Ovary (tissue), 9 donors: ENCODE data around the gene PITPNM3. TPM values are rescaled to one million over a fixed set of nuclear protein-coding genes. Genes with fewer than 3 reads are reported as not detected.

ENCODE experiments used
- DNase-seq, 5 donors: peaks; one replicate each; pipeline ENCODE4 v3.0.0-alpha.2; 2019 to 2020
- H3K27ac ChIP-seq, 2 donors: fragments of 200-600 bp; one replicate each; pipeline versions ENCODE4 v1.5.1 to v1.8.0; 2019 to 2022
- H3K27me3 ChIP-seq: fragments of 200-600 bp; one replicate; pipeline ENCODE4 v1.8.0; 2022
- H3K36me3 ChIP-seq: fragments of 200-600 bp; sonication (generic); one replicate; pipeline ENCODE4 v1.5.1; 2019
- H3K4me1 ChIP-seq: one replicate; pipeline ENCODE4 v1.8.1; 2013; ENCODE audit warnings: mild to moderate bottlenecking, moderate library complexity; ENCODE audit not compliant: insufficient read depth
- H3K4me3 ChIP-seq: fragments of 200-600 bp; sonication (generic); one replicate; pipeline ENCODE4 v1.5.1; 2017
- H3K9me3 ChIP-seq, 2 donors: fragments of 200-600 bp in 1 of 2; sonication (generic) in 1 of 2; one replicate each; pipeline versions ENCODE4 v1.5.1 to v1.8.1; 2013 to 2019; ENCODE audit warnings: mild to moderate bottlenecking in 1 of 2, moderate library complexity in 1 of 2
- EP300 ChIP-seq: sonication (generic); formaldehyde crosslinking; IDR thresholded peaks from one replicate; pipeline ENCODE4 v1.6.1; 2017; ENCODE audit warnings: antibody characterized with exemption
- POLR2A ChIP-seq: fragments of 450-650 bp; IDR thresholded peaks from one replicate; pipeline ENCODE4 v1.6.1; 2017; ENCODE audit warnings: antibody characterized with exemption, mild to moderate bottlenecking, moderate library complexity
- WGBS, 3 donors: extraction: QIAGEN DNeasy Blood & Tissue Kit in 1 of 3; methylation state at CpG; one replicate each; pipeline versions ENCODE4 v1.1.5 to v1.1.7; 2013 to 2017; 5-methylcytosine and 5-hydroxymethylcytosine counted together
- intact Hi-C, 4 donors: fragments of 100-400 bp; cut with DNase I; formaldehyde crosslinking; loops; one replicate each; pipeline versions ENCODE4 v1.11.0 to v1.15.1; 2022 to 2023
- polyA plus RNA-seq, 2 donors: library from polyadenylated mRNA; stranded (reverse); fragments of 200-250 nt in 1 of 2; fragments of 350-450 nt in 1 of 2; fragmentation: Illumina TruSeq in 1 of 2; extraction: RNeasy Lipid Tissue Mini Kit (QIAGEN cat#74804) in 1 of 2; gene quantifications; one replicate each; pipeline ENCODE4 v1.2.3, GENCODE V29; 2013 to 2014
- total RNA-seq, 7 donors: library from RNA; depleted of rRNA in 2 of 7; stranded (reverse); fragments of >200 nt in 2 of 7; fragmentation: NEBNext Ultra II Directional in 3 of 7; extraction: Animal tissue kit (Norgen Biotek cat#: 25700) in 3 of 7; gene quantifications; one replicate each; pipeline versions ENCODE4 v1.1.0 to v1.2.4, GENCODE V29; 2016 to 2023
- TF ChIP-seq, protein P1 (sequence below), 3 donors: fragments of 450-650 bp in 2 of 3; fragments of 200-600 bp in 1 of 3; IDR thresholded peaks; one replicate each; pipeline versions ENCODE4 v1.5.1 to v1.8.0; 2016 to 2022; ENCODE audit warnings: antibody characterized with exemption in 3 of 3, mild to moderate bottlenecking in 1 of 3
- donor health status: DM: no; HTN: no; CAD: no; lungs with moderate emphysema.
- donor health status: DM: no; HTN: no; CAD: no.
- donor health status: Bipolar disorder and iron deficiency.
- donor health status: DM: yes; HTN: yes; CAD: no.
- donor health status: DM: no; HTN: no; CAD: no.
- donor health status: DM: yes; HTN: yes; CAD: no.

Gene PITPNM3
- total and polyA plus RNA-seq, 9 donors, result 10.0 to 68.7 (median 17.9) TPM

DNA sequence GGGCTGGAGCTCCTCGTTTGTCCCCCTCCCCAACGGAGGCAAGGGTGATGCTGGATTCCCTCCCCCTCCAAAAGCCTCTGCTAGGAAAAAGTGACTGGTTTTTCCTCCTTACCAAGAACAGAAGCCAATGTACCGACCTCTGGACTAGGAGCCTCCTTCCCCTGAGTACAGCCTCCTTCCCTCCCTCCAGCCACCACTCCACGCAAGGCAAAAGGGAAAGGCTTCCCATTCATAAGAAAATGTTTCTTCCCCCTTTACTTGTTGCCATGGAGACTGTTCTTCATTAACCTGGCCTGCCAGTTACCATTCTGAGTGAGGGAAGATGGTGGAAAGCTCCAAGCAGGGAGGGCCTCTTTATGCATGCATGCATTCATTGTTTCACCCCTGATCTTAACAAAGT lies 116.4 kb downstream of the PITPNM3 start:
- no peaks in the 10 kb centered on the region for H3K27me3 ChIP-seq
- H3K4me1 ChIP-seq, result peaks cover 3% of the 10 kb centered on the region
- no peak overlapping the region for H3K4me3 ChIP-seq
- TF ChIP-seq POLR2A, result no peak
- TF ChIP-seq, protein P1, sequence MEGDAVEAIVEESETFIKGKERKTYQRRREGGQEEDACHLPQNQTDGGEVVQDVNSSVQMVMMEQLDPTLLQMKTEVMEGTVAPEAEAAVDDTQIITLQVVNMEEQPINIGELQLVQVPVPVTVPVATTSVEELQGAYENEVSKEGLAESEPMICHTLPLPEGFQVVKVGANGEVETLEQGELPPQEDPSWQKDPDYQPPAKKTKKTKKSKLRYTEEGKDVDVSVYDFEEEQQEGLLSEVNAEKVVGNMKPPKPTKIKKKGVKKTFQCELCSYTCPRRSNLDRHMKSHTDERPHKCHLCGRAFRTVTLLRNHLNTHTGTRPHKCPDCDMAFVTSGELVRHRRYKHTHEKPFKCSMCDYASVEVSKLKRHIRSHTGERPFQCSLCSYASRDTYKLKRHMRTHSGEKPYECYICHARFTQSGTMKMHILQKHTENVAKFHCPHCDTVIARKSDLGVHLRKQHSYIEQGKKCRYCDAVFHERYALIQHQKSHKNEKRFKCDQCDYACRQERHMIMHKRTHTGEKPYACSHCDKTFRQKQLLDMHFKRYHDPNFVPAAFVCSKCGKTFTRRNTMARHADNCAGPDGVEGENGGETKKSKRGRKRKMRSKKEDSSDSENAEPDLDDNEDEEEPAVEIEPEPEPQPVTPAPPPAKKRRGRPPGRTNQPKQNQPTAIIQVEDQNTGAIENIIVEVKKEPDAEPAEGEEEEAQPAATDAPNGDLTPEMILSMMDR (IDR thresholded peaks at IDR 0.05), result no peak
- no peak for TF ChIP-seq EP300
- 41 to 52% (median 49%) methylated on average over 4 of the region's 4 CpGs for WGBS, 3 donors
- no peak overlapping the region for H3K27ac ChIP-seq
- H3K36me3 ChIP-seq, result no peaks in the 10 kb centered on the region
- intact Hi-C loops, result no loop called here
- no peaks in the 10 kb centered on the region for H3K9me3 ChIP-seq
- DNase-seq, result no peak

DNA sequence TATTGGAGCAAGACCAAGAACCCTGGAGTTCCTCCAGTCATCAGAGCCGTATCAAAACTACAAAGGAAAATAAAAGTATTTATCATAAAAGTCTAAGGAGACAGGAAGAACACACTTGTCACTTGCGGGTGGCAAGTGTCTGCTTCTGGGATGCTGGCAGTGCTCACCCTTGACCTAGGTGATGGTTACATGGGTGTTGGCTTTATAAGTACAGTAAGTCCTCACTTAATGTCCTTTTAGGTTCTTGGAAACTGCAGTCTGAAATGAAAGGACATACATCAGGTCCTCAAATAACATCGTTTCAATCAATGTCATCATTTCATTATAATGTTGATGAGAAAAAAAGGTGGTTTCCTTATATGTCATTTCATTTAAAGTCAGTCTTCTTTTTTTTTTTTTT lies 118.4 kb downstream of the PITPNM3 start:
- H3K27me3 ChIP-seq, result no peaks in the 10 kb centered on the region
- H3K27ac ChIP-seq, result no peak overlapping the region
- no peaks in the 10 kb centered on the region for H3K36me3 ChIP-seq
- intact Hi-C loops, result no loop called here
- no peaks in the 10 kb centered on the region for H3K4me1 ChIP-seq
- H3K4me3 ChIP-seq, result no peak overlapping the region
- no peak for DNase-seq
- 50 to 59% (median 52%) methylated on average over 3 of the region's 3 CpGs for WGBS, 3 donors
- TF ChIP-seq POLR2A (no peak), EP300 (no peak)
- TF ChIP-seq, protein P1 (IDR thresholded peaks at IDR 0.05), result no peak
- H3K9me3 ChIP-seq, result no peaks in the 10 kb centered on the region

DNA sequence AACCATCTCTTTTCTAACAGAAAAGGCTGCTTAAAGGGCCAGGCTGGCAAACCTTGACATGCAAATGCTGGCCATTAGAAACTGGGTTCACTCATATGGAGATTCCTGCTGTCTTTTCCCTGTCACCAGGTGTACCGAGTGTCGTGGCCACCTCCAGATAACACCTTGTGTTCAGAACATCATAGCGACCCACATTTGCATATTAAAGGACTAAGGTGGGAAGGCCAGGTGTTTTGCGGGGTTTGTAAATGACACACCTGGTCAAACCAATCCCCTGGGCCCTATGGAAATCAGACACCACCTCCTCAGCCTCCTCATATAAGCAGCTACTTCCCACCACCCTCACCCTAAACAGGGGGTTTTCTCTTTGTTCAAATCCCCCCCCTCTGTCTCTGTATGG lies 118.9 kb downstream of the PITPNM3 start:
- Histone ChIP-seq H3K27me3 (no peaks in the 10 kb centered on the region), H3K4me3 (no peak overlapping the region), H3K27ac (no peak overlapping the region), H3K36me3 (no peaks in the 10 kb centered on the region), H3K4me1 (no peaks in the 10 kb centered on the region), H3K9me3 (no peaks in the 10 kb centered on the region)
- intact Hi-C loops, result no loop called here
- no peak for DNase-seq
- 12 to 24% (median 18%) methylated on average over 4 of the region's 4 CpGs for WGBS, 3 donors
- TF ChIP-seq EP300, result no peak
- TF ChIP-seq, protein P1 (IDR thresholded peaks at IDR 0.05), result no peak
- no peak for TF ChIP-seq POLR2A

DNA sequence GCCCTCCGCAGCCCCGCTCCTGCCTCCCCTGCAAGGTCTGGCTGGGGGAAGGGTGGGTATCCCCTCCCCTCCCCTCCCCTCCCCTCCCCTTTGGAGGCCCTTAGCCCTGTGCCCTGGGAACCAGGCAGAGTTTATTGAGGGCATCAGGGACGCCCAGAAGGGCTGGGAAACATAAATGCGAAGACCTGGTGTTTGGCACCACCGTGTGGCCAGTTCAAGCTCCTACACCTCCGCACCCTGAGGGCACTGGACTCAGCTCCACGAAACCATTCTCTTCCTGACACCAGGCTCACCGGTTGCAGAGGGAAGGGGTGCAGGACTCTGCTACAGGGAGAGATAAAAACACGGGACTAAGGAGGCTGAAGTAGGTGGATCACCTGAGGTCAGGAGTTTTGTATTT lies 120.4 kb downstream of the PITPNM3 start:
- intact Hi-C loops, result no loop called here
- H3K4me3 ChIP-seq, result no peak overlapping the region
- TF ChIP-seq POLR2A (no peak), EP300 (no peak)
- TF ChIP-seq, protein P1 (IDR thresholded peaks at IDR 0.05), result peak; percentile 27 to 56 (median 35)
- H3K9me3 ChIP-seq, result no peaks in the 10 kb centered on the region
- H3K4me1 ChIP-seq, result no peaks in the 10 kb centered on the region
- DNase-seq, result peak in 4 of 5 donors; percentile 51 to 73 (median 54)
- no peaks in the 10 kb centered on the region for H3K36me3 ChIP-seq
- 6 to 16% (median 16%) methylated on average over 9 of the region's 9 CpGs for WGBS, 3 donors
- H3K27me3 ChIP-seq, result no peaks in the 10 kb centered on the region
- H3K27ac ChIP-seq, result no peak overlapping the region
